OCI-LY7 (cell line): Measurements from ENCODE around the gene ACVR1B.

Source experiments
- CTCF ChIP-seq: fragments of 200-600 bp; sonication (generic); conservative IDR thresholded peaks from 2 replicates; pipeline ENCODE4 v1.5.1; 2014; ENCODE audit warnings: mild to moderate bottlenecking, antibody characterized with exemption, low read length, moderate library complexity, mixed read lengths
- EZH2phosphoT487 ChIP-seq: fragments of 200-600 bp; sonication (generic); IDR thresholded peaks from 2 replicates; pipeline ENCODE4 v1.6.1; 2018; ENCODE audit warnings: low read depth, borderline replicate concordance, mild to moderate bottlenecking, mixed run types, antibody characterized with exemption, low read length, moderate library complexity, mixed read lengths

DNA sequence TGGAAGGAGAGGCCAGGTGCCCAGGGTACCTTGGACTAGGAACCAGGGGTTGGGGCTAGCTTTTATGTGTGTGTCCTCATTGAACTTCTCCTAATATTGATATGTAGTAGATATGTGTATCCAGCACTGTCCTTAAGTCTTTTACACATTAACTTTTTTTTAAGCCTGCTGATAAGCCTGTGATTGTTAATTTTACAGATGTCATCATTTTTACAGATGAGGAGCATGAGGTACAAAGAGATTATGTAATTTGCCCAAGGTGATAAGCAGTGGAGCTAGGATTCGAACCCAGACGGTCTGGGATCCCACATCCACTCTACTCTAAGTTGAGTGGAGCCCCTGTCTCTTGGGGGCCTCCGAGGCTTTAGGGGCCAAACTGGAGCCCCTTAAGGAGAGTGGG, 89.5 kb downstream of the ACVR1B start:
- TF ChIP-seq EZH2phosphoT487, result no peak
- TF ChIP-seq CTCF, result no peak
